ENCODE data around the gene SLC29A2. TPM values are rescaled to one million over a fixed set of nuclear protein-coding genes. Genes with fewer than 3 reads are reported as not detected.

Gene SLC29A2
- total RNA-seq, 1 donor from 2014 or later = 5.7 TPM

DNA sequence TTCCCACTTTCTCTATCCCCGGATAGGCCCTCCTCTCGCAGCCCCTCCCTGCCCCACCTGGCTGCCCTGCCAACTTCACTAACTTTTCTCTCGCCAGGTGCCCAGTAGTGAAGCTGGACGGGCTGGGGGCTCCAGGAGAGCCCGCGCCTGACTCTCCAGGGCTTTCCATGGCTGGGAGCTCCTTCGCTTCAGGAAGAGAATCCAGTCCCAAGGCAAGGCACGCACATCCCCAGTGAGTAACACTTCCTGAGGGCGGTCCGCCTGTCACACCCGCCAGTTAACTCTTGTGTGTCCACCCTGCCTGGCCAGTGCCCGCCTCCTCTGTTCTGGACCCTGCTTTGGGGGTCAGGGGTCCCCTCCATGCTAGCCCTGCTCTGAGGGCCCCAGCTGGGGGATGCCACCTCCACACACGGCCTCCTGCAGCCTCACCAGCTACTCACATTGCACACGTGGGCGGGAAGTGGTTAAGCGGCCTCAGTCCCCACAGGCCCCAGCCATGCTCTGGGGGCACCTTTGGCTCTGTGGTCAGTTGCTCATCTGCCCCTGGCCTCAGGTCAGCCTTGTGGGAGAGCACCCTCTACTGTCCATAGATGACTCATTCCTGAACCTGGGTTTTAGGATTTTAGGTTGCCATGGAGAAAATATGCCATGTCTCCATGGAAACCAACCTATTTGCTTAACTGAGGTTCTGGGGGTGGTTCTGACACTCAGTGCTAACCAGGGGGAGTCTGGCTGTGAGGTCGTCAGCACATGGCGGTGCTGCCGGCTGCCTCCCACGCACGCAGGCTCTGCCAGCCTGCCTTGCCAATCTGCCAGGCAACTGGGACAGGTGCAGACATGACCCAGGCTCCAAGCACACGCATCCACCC, 35.1 kb downstream of the SLC29A2 start, which contains the start of gene RIN1:
TSS of gene RIN1 (minus strand) at position 201 of the 869 bp plus-strand sequence. CDS start at position 169, 32 bp downstream.
- peak; percentile 60 for DNase-seq (ENCODE audit: low spot score)
- H3K27ac Mint-ChIP-seq (ENCODE audit: unreplicated experiment) = peak within 1 kb of the TSS; percentile 77
- peaks cover 12% of the 10 kb centered on the region for H3K27me3 Mint-ChIP-seq (ENCODE audit: unreplicated experiment)
- H3K4me3 Mint-ChIP-seq (ENCODE audit: unreplicated experiment) = peak within 1 kb of the TSS; percentile 87
- TF ChIP-seq, protein P1, sequence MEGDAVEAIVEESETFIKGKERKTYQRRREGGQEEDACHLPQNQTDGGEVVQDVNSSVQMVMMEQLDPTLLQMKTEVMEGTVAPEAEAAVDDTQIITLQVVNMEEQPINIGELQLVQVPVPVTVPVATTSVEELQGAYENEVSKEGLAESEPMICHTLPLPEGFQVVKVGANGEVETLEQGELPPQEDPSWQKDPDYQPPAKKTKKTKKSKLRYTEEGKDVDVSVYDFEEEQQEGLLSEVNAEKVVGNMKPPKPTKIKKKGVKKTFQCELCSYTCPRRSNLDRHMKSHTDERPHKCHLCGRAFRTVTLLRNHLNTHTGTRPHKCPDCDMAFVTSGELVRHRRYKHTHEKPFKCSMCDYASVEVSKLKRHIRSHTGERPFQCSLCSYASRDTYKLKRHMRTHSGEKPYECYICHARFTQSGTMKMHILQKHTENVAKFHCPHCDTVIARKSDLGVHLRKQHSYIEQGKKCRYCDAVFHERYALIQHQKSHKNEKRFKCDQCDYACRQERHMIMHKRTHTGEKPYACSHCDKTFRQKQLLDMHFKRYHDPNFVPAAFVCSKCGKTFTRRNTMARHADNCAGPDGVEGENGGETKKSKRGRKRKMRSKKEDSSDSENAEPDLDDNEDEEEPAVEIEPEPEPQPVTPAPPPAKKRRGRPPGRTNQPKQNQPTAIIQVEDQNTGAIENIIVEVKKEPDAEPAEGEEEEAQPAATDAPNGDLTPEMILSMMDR (IDR thresholded peaks at IDR 0.05; ENCODE audit: unreplicated experiment) = no peak
- H3K36me3 Mint-ChIP-seq (ENCODE audit: low read depth, unreplicated experiment) = peaks cover 8% of the 10 kb centered on the region
- H3K4me1 Mint-ChIP-seq (ENCODE audit: unreplicated experiment) = peaks cover 7% of the 10 kb centered on the region
- H3K9me3 Mint-ChIP-seq (ENCODE audit: unreplicated experiment) = no peaks in the 10 kb centered on the region

DNA sequence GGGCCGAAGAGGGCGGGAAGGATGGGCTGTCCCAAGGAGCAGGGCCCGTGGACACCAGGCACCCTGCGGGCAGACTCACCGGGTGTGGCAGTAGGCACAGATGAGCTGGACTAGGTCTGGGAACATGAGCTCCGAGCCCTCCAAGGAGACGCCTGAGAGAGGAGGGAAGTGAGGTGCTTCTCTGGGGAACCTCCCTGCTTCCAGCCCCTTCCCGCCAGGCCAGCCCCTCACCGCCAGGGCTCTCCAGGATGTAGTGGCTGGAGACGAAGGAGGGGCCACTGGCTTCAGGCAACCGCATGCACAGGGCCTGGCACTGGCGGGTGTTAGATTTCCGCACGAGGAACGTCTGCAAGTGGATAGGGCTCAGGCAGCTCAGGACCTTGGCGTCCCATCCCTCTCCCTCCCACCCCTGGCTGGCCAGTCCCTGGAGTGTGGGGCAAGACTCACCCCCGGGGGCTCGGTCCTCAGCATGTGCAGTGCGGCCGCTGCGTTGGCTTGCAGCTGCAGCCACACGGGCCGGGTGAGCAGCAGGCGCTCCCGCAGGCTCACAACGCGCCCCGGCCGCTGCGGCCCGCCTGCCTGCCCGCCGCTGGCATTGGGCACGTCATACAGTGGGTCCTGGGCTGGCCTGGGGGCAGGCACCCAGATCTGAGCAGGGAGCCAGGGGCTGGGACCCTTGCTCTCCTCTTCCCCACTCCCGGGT, 35.9 kb downstream of the SLC29A2 start:
- Mint-ChIP-seq H3K27me3 (ENCODE audit: unreplicated experiment) (peaks cover 11% of the 10 kb centered on the region), H3K4me3 (ENCODE audit: unreplicated experiment) (peak overlapping the region; percentile 87), H3K27ac (ENCODE audit: unreplicated experiment) (no peak overlapping the region), H3K9me3 (ENCODE audit: unreplicated experiment) (no peaks in the 10 kb centered on the region), H3K4me1 (ENCODE audit: unreplicated experiment) (peaks cover 7% of the 10 kb centered on the region), H3K36me3 (ENCODE audit: low read depth, unreplicated experiment) (peaks cover 4% of the 10 kb centered on the region)
- TF ChIP-seq, protein P1 (IDR thresholded peaks at IDR 0.05; ENCODE audit: unreplicated experiment) = no peak
- peak; percentile 50 for DNase-seq (ENCODE audit: low spot score)

DNA sequence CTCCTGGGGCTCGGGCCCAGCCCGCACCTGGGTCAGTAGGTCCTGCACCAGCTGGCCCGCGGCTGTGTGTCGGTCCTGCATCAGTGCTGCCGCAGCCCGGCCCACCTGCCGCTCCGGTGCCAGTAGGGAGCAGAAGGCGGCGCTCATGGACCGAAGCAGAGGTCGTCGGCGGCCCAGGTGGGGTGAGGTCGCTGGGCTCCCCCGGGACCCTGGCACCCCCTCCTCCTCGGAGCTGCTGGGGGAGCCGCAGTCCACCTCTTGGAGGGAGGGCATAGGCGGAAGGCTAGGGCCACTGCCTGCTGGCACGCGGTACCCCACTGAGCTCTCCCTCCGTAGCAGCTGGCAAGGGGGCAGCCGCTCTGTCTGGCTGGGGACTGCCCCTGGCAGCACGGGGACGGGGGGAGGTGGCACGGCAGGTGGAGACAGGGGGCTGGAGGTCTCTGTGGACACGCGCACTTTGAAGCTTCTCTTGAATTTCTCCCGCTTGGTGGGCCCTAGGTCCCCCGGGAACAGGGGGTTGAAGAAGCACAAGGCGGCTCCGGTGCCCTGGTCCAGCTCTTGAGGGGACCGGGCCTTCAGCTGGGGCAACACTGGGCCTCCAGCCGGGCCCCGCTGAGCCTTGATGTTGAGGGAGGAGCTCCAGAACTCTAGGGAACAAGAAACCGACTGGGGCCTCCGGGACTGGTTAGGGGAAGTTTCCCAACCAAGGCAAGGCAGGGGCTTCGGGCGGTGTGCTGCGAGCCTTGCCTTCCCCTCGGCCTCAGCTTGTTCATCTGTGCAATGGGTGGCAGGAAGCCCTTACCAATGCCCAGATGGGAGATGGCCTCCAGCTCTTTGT, 36.7 kb downstream of the SLC29A2 start:
- peaks cover 14% of the 10 kb centered on the region for H3K27me3 Mint-ChIP-seq (ENCODE audit: unreplicated experiment)
- TF ChIP-seq, protein P1 (IDR thresholded peaks at IDR 0.05; ENCODE audit: unreplicated experiment) = no peak
- no peak overlapping the region for H3K4me3 Mint-ChIP-seq (ENCODE audit: unreplicated experiment)
- no peak for DNase-seq (ENCODE audit: low spot score)
- H3K4me1 Mint-ChIP-seq (ENCODE audit: unreplicated experiment) = peaks cover 7% of the 10 kb centered on the region
- no peak overlapping the region for H3K27ac Mint-ChIP-seq (ENCODE audit: unreplicated experiment)
- H3K9me3 Mint-ChIP-seq (ENCODE audit: unreplicated experiment) = no peaks in the 10 kb centered on the region
- H3K36me3 Mint-ChIP-seq (ENCODE audit: low read depth, unreplicated experiment) = peaks cover 4% of the 10 kb centered on the region

DNA sequence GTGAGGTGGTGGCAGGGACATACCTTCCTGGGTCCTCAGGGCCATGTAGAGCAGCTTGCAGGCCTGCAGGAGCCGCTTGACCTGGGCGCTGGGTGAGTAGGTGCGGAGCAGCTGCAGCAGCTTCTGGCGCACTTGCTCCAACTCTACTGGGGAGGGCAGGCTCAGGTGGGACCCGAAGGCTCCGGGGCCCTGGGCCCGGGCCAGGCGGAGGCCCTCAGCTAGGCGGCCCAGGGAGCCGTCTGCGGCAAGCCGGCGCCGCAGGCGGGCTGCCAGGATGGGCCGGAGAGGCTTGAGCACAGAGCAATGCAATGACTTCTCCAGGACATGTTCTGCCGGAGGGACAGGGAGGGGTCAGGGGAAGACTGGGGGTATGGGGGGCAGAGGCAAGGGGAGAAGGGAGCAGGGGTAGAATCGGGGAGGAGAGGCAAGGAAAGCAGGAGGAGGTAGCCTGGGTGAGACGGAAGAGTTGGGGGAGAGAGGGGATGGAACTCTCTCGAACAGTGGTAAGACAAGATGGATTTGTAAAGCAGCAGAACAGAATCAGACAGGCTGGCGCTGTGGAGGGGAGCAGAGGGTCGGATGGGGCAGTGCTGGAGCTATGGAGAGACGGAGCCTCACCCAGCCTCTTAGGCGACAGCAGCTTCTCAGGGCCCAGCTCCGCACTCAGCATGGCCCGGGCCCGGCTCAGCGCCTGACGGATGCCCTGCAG, 37.5 kb downstream of the SLC29A2 start:
- TF ChIP-seq, protein P1 (IDR thresholded peaks at IDR 0.05; ENCODE audit: unreplicated experiment) = no peak
- no peak for DNase-seq (ENCODE audit: low spot score)
- Mint-ChIP-seq H3K27ac (ENCODE audit: unreplicated experiment) (no peak overlapping the region), H3K27me3 (ENCODE audit: unreplicated experiment) (peaks cover 13% of the 10 kb centered on the region), H3K36me3 (ENCODE audit: low read depth, unreplicated experiment) (peaks cover 3% of the 10 kb centered on the region), H3K9me3 (ENCODE audit: unreplicated experiment) (no peaks in the 10 kb centered on the region), H3K4me1 (ENCODE audit: unreplicated experiment) (peaks cover 7% of the 10 kb centered on the region), H3K4me3 (ENCODE audit: unreplicated experiment) (no peak overlapping the region)
